CD4-positive, alpha-beta T cell treated with Interleukin-4 for 4 hours (primary cell): Measurements from ENCODE around the gene GLS.
"Not testable (repeated sequence)": the region's sequence is repeated elsewhere in the genome, so short reads cannot be mapped to it uniquely, and the experiment has no call there.

ENCODE experiments used
- DNase-seq: peaks from one replicate; pipeline ENCODE4 v3.0.0-alpha.2; 2020

GLS gene

GRCh38 chr2:190880378-190881083 is at the start of gene GLS:
Gene GLS (plus strand): TSS chr2:190880821. CDS start chr2:190881085, 264 bp downstream.
- peak; percentile 98 for DNase-seq

- DNase-seq, result no peak
Measured at GRCh38 chr2:190831941-190832340, 48.7 kb upstream of the GLS start.

- no peak for DNase-seq
Measured at GRCh38 chr2:190834890-190835208, 45.8 kb upstream of the GLS start.

- DNase-seq, result no peak
Measured at GRCh38 chr2:190835303-190835930, 45.2 kb upstream of the GLS start.

GRCh38 chr2:190836767-190837166 is 43.9 kb upstream of the GLS start:
- DNase-seq, result no peak

- DNase-seq, result no peak
Measured at GRCh38 chr2:190837420-190837819, 43.2 kb upstream of the GLS start.

- DNase-seq, result no peak
Measured at GRCh38 chr2:190837952-190838361, 42.7 kb upstream of the GLS start.

GRCh38 chr2:190838492-190838910 is 42.1 kb upstream of the GLS start:
- no peak for DNase-seq

- DNase-seq, result no peak
Measured at GRCh38 chr2:190840569-190841172, 40.0 kb upstream of the GLS start.

GRCh38 chr2:190841707-190842505 is 38.7 kb upstream of the GLS start:
- DNase-seq, result no peak

- no peak for DNase-seq
Measured at GRCh38 chr2:190842606-190843104, 38.0 kb upstream of the GLS start.

- no peak for DNase-seq
Measured at GRCh38 chr2:190843890-190844699, 36.5 kb upstream of the GLS start.

GRCh38 chr2:190844700-190845401 is 35.8 kb upstream of the GLS start:
- no peak for DNase-seq

GRCh38 chr2:190846746-190847145 is 33.9 kb upstream of the GLS start:
- DNase-seq, result no peak

GRCh38 chr2:190847504-190848081 is 33.0 kb upstream of the GLS start:
- DNase-seq, result no peak

GRCh38 chr2:190849774-190850173 is 30.8 kb upstream of the GLS start:
- no peak for DNase-seq

- not testable (repeated sequence) for DNase-seq
Measured at GRCh38 chr2:190853022-190853421, 27.6 kb upstream of the GLS start.

GRCh38 chr2:190853531-190854383 is 26.9 kb upstream of the GLS start:
- no peak for DNase-seq

- no peak for DNase-seq
Measured at GRCh38 chr2:190854726-190855125, 25.9 kb upstream of the GLS start.

- DNase-seq, result no peak
Measured at GRCh38 chr2:190855245-190855644, 25.4 kb upstream of the GLS start.
